ENCODE measurements around the gene CCDC93.
"Not testable (repeated sequence)": the region's sequence is repeated elsewhere in the genome, so short reads cannot be mapped to it uniquely, and the experiment has no call there.

CCDC93 gene

GRCh38 chr2:117952228-117952627 is 61.6 kb downstream of the CCDC93 start:
- DNase-seq: no peak

DNA sequence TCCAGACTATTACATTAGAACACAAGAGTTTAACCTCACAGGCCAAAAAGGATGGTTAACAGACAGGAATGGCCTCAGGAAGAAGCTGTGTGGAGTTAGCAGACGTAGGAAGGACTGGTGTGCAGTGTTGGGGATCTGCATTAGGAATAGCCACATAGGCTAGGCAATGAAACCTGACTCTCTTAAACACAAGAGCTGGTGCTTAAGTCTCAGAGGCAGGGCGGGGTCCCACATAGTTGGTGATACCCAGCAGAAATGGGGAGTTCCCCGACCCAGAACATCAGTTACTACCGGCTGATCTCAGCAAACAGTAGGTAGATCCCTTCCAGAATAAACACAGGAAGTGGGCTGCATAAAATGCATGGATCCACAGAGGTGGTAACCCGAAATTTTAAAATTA is 64.1 kb downstream of the CCDC93 start:
- no peak for DNase-seq

GRCh38 chr2:117948615-117949014 is 65.3 kb downstream of the CCDC93 start:
- DNase-seq: no peak

- DNase-seq: no peak
Measured at GRCh38 chr2:117945296-117945695, 68.6 kb downstream of the CCDC93 start.

GRCh38 chr2:117944816-117945215 is 69.1 kb downstream of the CCDC93 start:
- no peak for DNase-seq

- DNase-seq: no peak
Measured at GRCh38 chr2:117943013-117943672, 70.7 kb downstream of the CCDC93 start.

- no peak for DNase-seq
Measured at GRCh38 chr2:117942551-117942950, 71.3 kb downstream of the CCDC93 start.

DNA sequence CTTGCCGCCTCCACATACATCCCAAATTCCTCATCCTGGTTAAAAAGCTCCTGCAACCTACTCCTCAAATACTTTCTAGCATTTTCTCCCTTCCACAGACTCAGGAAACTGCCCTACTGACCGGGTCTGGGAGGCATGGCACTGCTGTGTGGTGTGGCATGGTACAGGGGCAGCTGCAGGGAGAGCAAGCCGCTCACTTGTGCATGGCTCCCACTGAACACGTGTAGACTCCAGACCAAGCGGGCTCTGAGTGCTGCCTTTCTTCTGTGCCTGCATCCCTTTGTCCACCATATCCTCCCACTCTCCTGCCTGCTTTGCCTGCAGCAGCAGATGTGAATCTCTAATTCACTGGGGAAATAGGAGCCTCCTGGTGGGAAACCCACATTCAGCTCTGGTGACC is 72.2 kb downstream of the CCDC93 start:
- DNase-seq: no peak

DNA sequence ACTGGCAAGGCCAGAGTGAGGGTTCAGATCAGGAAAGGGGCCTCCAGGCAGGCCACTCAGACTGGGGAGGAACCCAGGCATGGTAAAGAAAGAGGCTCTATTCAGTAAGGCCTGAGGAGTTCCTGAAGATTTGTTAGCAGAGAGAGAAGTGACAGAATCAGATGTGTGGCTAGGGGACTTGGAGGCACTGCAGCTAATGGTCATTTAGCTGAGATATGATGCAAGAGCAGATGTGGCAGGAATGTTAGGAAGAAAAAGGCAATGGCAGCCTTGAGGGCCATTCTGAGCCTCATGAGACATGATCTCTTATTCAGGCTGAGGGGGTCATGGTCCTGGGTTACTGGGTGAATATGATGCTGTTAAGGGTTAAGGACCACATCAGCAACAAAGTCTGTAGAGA is 73.4 kb downstream of the CCDC93 start:
- no peak for DNase-seq

- DNase-seq: no peak
Measured at GRCh38 chr2:117938611-117939010, 75.3 kb downstream of the CCDC93 start.

GRCh38 chr2:117936871-117937428 is 76.9 kb downstream of the CCDC93 start:
- no peak for DNase-seq

DNA sequence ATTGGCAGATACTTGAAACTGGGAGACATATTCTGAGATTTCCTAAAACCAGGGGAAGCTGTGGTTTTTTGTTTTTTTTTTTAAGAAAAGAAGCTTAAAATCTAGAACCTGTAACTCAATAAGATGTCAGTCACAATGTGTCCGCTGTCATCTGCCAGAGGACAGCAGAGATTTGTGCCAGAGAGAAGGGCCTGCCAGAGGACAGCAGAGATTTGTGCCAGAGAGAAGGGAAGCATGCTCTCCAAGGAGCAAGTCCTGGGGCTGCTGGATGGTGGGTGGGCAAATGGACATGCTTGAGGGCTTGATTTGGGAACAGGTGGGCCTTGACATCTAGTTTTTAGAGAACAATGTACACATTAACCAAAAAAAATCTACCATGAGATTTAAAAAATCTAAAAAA is 77.9 kb downstream of the CCDC93 start:
- DNase-seq: no peak

DNA sequence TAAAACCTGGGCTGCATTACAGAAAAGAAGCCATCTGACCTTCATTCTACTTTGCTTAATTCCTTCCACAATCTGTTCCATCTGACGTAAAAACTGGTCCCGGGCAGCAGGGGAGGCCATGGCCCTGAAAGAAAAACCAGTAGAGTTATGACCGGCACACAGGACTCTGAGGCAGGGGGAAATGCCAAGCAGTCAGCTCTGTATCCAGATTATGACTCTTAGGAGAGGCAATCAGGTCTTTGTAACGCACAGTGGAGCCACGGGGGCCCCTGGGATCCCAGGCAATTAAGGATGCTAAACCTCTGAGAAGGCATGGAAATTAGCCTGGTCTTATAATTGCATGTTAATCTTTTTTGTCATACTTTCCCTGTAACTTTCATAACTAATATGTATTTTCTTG is 78.4 kb downstream of the CCDC93 start:
- DNase-seq: no peak

DNA sequence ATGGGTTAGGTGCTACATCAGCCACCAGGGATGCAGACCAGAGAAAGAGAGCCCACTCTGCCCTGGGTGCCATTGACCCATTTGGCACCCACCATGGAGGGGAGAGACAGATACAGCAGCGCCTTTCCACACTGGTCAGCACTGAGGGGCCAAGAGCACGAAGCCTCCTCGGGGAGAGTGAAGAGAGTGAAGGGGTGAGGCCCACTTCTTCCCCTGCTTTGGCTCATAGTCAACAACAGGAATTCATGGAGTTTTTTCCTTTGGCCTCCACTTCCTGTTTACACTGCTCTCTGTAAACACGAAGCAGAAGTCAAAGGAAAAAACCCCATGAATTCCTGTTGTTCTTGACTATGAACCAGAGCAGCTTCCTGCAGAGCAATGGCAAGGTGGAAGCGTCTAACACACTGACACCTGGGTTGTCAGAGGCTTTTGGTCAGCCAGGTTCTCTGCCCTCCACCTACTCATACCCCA is 80.0 kb downstream of the CCDC93 start:
- DNase-seq: no peak

DNA sequence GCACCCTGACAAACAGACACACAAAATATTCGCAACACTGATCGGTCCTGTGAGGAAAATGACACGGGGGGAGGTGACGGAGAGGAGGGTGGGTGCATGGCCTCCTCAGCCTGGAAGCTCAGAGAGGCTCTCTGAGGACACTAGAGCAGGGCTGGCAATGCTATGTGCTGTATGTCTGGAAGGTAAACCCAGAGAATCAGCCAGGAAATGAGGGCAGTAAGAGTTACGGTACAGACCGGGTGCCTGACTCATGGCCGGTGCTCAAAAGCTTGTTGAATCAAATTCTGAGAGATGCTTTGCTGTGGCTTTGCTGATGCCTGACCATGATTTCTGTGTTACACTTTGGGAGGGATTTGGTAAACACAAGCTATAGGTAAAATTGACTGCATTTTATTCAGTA is 81.9 kb downstream of the CCDC93 start:
- DNase-seq: no peak

DNA sequence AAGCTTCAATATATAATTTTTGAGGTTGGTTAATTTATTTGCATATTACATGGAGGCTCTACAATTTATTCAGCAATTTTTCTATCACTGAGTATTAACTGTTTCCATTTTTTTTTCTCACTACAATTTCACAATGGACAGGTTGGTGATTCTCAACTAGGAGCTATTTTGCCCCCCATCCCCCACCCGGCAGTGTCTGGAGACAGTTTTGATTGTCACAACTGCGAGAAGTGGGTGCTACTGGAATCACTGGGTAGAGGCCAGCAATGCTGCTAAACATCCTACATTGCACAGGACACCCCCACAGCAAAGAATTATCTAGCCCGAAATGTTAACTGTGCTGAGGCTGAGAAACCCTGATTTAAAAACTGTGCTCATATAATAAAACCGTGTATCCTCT is 82.6 kb downstream of the CCDC93 start:
- no peak for DNase-seq

GRCh38 chr2:117930775-117931174 is 83.1 kb downstream of the CCDC93 start:
- no peak for DNase-seq

- not testable (repeated sequence) for DNase-seq
Measured at GRCh38 chr2:117923471-117923870, 90.4 kb downstream of the CCDC93 start.

- no peak for DNase-seq
Measured at GRCh38 chr2:117921520-117921919, 92.3 kb downstream of the CCDC93 start.

DNA sequence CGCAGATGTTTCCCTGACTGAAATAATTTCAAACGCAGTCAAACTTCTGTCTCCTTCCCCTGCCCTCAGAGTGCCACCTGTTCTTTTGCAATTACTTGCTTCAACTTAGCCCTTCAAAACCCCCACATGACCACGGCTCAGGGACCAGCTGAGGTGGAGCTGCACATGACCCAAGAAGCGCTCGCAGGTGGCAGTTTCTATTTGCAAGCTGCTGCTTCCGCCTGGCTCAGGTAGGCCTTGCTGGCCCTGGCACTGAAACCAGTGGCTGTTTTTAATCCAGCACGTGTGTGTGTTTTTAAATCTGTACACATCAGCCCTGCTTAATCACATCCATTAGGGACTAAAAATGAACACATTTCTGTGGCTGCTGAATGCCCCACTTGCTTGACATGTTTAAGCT is 95.3 kb downstream of the CCDC93 start:
- no peak for DNase-seq

DNA sequence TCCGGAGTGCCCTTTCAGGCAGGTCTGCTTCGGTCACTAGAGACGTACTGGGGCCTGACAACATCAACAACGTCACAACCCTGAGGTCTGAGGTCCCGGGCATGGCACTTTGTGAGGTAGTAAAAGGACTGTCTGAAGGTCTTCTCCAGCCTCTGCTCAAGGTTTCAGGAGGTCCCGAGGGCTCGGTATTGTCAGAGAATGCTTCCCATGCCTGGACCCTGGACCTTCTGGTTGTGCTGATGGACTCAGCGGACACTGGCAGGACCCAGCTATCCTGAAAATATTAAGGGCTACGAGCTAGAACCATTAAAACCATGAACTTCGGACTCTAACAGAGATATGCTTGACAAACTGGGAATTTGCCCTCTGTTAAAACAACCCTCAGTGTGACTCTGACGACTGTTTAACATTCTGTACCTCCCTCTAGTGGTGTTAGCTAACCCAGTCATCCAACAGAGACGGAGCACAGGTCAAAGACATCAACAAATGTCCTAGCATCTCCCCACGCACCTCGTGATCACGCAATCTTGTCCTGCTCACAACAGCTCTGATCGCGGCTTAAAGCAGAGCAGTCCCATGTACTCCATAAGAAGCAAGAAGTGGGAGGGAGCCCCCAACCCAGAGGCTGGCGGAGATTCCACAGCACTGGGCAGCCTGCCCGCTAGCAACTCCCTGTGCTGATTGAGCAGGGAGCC is 96.5 kb downstream of the CCDC93 start:
- DNase-seq: no peak

DNA sequence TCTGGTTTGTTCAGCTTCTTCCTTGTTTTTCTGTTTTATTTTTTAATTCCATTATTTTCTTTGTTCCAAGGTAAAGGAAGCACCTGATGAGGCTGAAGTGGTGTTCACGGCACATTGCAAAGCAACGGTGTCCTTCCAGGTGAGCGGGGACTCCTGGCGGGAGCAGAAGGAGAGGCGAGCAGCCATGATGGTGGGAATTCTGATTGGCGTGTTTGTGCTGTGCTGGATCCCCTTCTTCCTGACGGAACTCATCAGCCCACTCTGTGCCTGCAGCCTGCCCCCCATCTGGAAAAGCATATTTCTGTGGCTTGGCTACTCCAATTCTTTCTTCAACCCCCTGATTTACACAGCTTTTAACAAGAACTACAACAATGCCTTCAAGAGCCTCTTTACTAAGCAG is 110.9 kb downstream of the CCDC93 start:
- DNase-seq: no peak

DNA sequence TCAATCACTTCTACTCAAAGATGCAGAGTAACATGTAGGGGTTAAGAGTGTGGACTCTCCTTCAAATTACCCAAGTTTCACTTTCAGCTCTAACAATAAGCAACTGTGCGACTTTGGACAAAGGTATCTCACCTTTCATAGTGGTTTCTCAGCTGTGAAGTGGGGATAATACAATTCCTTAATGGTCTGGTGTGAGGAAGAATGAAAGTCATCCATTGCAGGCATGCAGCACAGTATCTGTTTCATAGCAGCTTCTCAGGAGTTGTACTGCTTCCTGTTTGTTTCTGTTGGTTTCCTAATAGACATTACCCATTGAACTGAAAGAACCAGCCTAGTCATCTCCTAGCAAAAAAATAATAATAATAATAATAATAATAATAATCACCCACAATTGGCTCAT is 125.0 kb downstream of the CCDC93 start:
- DNase-seq: no peak

DNA sequence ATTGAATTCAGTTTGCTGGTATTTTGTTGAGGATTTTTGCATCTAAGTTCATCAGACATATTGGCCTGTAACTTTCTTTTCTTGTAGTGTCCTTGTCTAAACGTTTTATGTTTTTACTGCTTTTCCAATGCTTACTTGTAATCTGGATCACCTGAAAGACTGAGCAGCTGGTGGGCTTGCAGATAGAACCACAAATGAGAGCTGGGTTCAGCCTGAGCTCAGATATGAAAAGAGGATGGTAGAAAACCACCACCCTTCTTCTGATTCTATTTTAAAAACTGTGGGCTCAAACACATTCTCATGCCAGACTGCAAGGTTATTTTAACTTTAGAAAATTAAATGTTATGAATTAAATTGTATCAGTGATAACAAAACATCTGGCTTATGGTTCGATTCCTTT is 128.6 kb downstream of the CCDC93 start:
- DNase-seq: no peak
